ENCODE results near the gene FHL1. TPM values are rescaled to one million over a fixed set of nuclear protein-coding genes. Genes with fewer than 3 reads are reported as not detected.

FHL1 gene
- total RNA-seq, 1 donor from 2014 or later: 6.4 TPM

- Mint-ChIP-seq H3K27me3 (no peaks in the 10 kb centered on the region), H3K27ac (no peak overlapping the region), H3K4me1 (peaks cover 14% of the 10 kb centered on the region), H3K36me3 (ENCODE audit: low read depth) (no peaks in the 10 kb centered on the region), H3K4me3 (no peak overlapping the region), H3K9me3 (no peaks in the 10 kb centered on the region)
- TF ChIP-seq CTCF (IDR thresholded peaks at IDR 0.05): no peak
- intact Hi-C loops (cut with micrococcal nuclease): no loop called here
- DNase-seq: no peak
- ATAC-seq (ENCODE audit: low read depth): no peak
- ChIA-PET POLR2A (no interaction called here), CTCF (no interaction called here)
Measured at GRCh38 chrX:136204571-136204970, 57.2 kb downstream of the FHL1 start.

GRCh38 chrX:136205882-136206380, 58.6 kb downstream of the FHL1 start:
- H3K27me3 Mint-ChIP-seq: no peaks in the 10 kb centered on the region
- H3K4me3 Mint-ChIP-seq: no peak overlapping the region
- no peaks in the 10 kb centered on the region for H3K9me3 Mint-ChIP-seq
- ChIA-PET POLR2A (no interaction called here), CTCF (no interaction called here)
- TF ChIP-seq CTCF (IDR thresholded peaks at IDR 0.05): no peak
- intact Hi-C loops (cut with micrococcal nuclease): no loop called here
- no peak for ATAC-seq (ENCODE audit: low read depth)
- no peak overlapping the region for H3K27ac Mint-ChIP-seq
- no peaks in the 10 kb centered on the region for H3K36me3 Mint-ChIP-seq (ENCODE audit: low read depth)
- DNase-seq: no peak
- H3K4me1 Mint-ChIP-seq: peaks cover 25% of the 10 kb centered on the region

GRCh38 chrX:136206916-136207315, 59.6 kb downstream of the FHL1 start:
- Mint-ChIP-seq H3K4me3 (no peak overlapping the region), H3K27me3 (no peaks in the 10 kb centered on the region), H3K27ac (no peak overlapping the region), H3K9me3 (no peaks in the 10 kb centered on the region), H3K36me3 (ENCODE audit: low read depth) (no peaks in the 10 kb centered on the region), H3K4me1 (peaks cover 33% of the 10 kb centered on the region)
- TF ChIP-seq CTCF (IDR thresholded peaks at IDR 0.05): no peak
- intact Hi-C loops (cut with micrococcal nuclease): no loop called here
- no peak for DNase-seq
- ChIA-PET CTCF (no interaction called here), POLR2A (no interaction called here)
- ATAC-seq (ENCODE audit: low read depth): no peak

GRCh38 chrX:136207546-136207945, 60.2 kb downstream of the FHL1 start:
- Mint-ChIP-seq H3K4me1 (peaks cover 39% of the 10 kb centered on the region), H3K27ac (no peak overlapping the region), H3K27me3 (no peaks in the 10 kb centered on the region), H3K4me3 (no peak overlapping the region), H3K9me3 (no peaks in the 10 kb centered on the region), H3K36me3 (ENCODE audit: low read depth) (no peaks in the 10 kb centered on the region)
- TF ChIP-seq CTCF (IDR thresholded peaks at IDR 0.05): no peak
- ChIA-PET CTCF (no interaction called here), POLR2A (no interaction called here)
- ATAC-seq (ENCODE audit: low read depth) (no peak), DNase-seq (no peak)
- intact Hi-C loops (cut with micrococcal nuclease): no loop called here

- intact Hi-C loops (cut with micrococcal nuclease): loop anchor here (1.0 kb wide), 1 partner anchor 181 kb away; no protein-coding TSS in a partner anchor
- H3K9me3 Mint-ChIP-seq: no peaks in the 10 kb centered on the region
- no peaks in the 10 kb centered on the region for H3K36me3 Mint-ChIP-seq (ENCODE audit: low read depth)
- POLR2A ChIA-PET: interaction anchor here (0.5 to 0.6 kb wide), 2 partner anchors 27 to 55 kb away, joined by 3 read pairs; no protein-coding TSS in a partner anchor
- peaks cover 44% of the 10 kb centered on the region for H3K4me1 Mint-ChIP-seq
- H3K4me3 Mint-ChIP-seq: no peak overlapping the region
- DNase-seq (no peak), ATAC-seq (ENCODE audit: low read depth) (no peak)
- CTCF ChIA-PET: interaction anchor here (1.0 to 2.9 kb wide), 2 partner anchors 181 to 486 kb away, joined by 3 to 21 read pairs; no protein-coding TSS in a partner anchor
- no peaks in the 10 kb centered on the region for H3K27me3 Mint-ChIP-seq
- H3K27ac Mint-ChIP-seq: no peak overlapping the region
- no peak for TF ChIP-seq CTCF (IDR thresholded peaks at IDR 0.05)
Measured at GRCh38 chrX:136209016-136209738, 61.8 kb downstream of the FHL1 start.

All from activated B cell treated with CpG ODN at 0.5 μM for 24 hours (primary cell).